H1 (cell line): ENCODE measurements around the gene STX10. TPM values are rescaled to one million over a fixed set of nuclear protein-coding genes. Genes with fewer than 3 reads are reported as not detected.

Experiments used
- CTCF ChIA-PET: fragments of 300-600 bp; sonication (Branson Sonifier 250); formaldehyde crosslinking; loops from one replicate; lab custom pipeline; 2021; ENCODE audit not compliant: partially characterized antibody; lab: Charles Lee
- POLR2A ChIA-PET: fragments of 300-600 bp; sonication (Branson Sonifier 250); formaldehyde crosslinking; loops from one replicate; lab custom pipeline; 2021; ENCODE audit warnings: inconsistent platforms; ENCODE audit not compliant: partially characterized antibody; lab: Charles Lee
- DNase-seq, 2 experiments: peaks; one replicate each; pipeline versions ENCODE4 v3.0.0 to v3.0.0-alpha.2; 2010 to 2022; ENCODE audit warnings: low spot score in 2 of 2, low read depth in 1 of 2, mixed read lengths in 1 of 2
- FAIRE-seq: peaks from 2 replicates; lab custom pipeline; 2011; peaks lifted over from hg19 to GRCh38; lab: Jason Lieb, UNC
- H2AFZ ChIP-seq: 2 replicates; pipeline ENCODE4 v1.8.1; 2012; ENCODE audit warnings: low read length, inconsistent platforms
- H2AK5ac ChIP-seq: 2 replicates; pipeline ENCODE4 v1.6.1; 2013; ENCODE audit warnings: low read depth, low read length
- H2BK120ac ChIP-seq: replicated peaks from 2 replicates; pipeline ENCODE3; 2013; ENCODE audit warnings: low read depth, low read length, inconsistent platforms
- H2BK12ac ChIP-seq: 2 replicates; pipeline ENCODE4 v1.6.1; 2013; ENCODE audit warnings: low read depth, low read length
- H2BK15ac ChIP-seq: 2 replicates; pipeline ENCODE4 v1.6.1; 2013; ENCODE audit warnings: low read length
- H2BK20ac ChIP-seq: 2 replicates; pipeline ENCODE4 v1.6.1; 2013; ENCODE audit warnings: low read length
- H2BK5ac ChIP-seq: 2 replicates; pipeline ENCODE4 v1.6.1; 2013; ENCODE audit warnings: low read depth, low read length
- H3K14ac ChIP-seq: 2 replicates; pipeline ENCODE4 v1.6.1; 2013; ENCODE audit warnings: inconsistent platforms; ENCODE audit not compliant: insufficient read length
- H3K18ac ChIP-seq: 2 replicates; pipeline ENCODE4 v1.6.1; 2013; ENCODE audit warnings: low read length; ENCODE audit errors: extremely low read depth
- H3K23ac ChIP-seq: 2 replicates; pipeline ENCODE4 v1.6.1; 2013; ENCODE audit warnings: inconsistent platforms; ENCODE audit not compliant: insufficient read length
- H3K23me2 ChIP-seq: 2 replicates; pipeline ENCODE4 v1.6.1; 2013; ENCODE audit warnings: low read depth, low read length
- H3K27ac ChIP-seq: 2 replicates; pipeline ENCODE4 v1.6.1; 2011; ENCODE audit warnings: low read depth, low read length, inconsistent platforms
- H3K27me3 ChIP-seq, 4 experiments: replicated peaks in 1 of 4; 1 replicate in 1 of 4; 2 replicates in 3 of 4; pipeline versions ENCODE4 v1.6.1 to v1.8.1; 2011 to 2013; ENCODE audit warnings: low read length in 3 of 4, mild to moderate bottlenecking in 3 of 4, inconsistent platforms in 2 of 4, mixed read lengths in 2 of 4, moderate library complexity in 1 of 4; ENCODE audit not compliant: control insufficient read depth in 3 of 4, insufficient read depth in 3 of 4; ENCODE audit errors: extremely low read depth in 1 of 4
- H3K36me3 ChIP-seq, 4 experiments: 2 replicates each; pipeline versions ENCODE4 v1.6.1 to v1.8.1; 2011 to 2013; ENCODE audit warnings: mild to moderate bottlenecking in 4 of 4, low read length in 3 of 4, moderate library complexity in 2 of 4, control low read depth in 1 of 4, inconsistent platforms in 1 of 4; ENCODE audit not compliant: insufficient read depth in 4 of 4, control insufficient read depth in 2 of 4
- H3K4ac ChIP-seq: replicated peaks from 2 replicates; pipeline ENCODE3; 2013; ENCODE audit warnings: low read length, low read depth, mixed read lengths, inconsistent platforms; ENCODE audit not compliant: insufficient read length
- H3K4me1 ChIP-seq, 4 experiments: replicated peaks in 1 of 4; 1 replicate in 1 of 4; 2 replicates in 3 of 4; pipeline versions ENCODE4 v1.6.1 to v1.8.1; 2011 to 2013; ENCODE audit warnings: low read length in 3 of 4, inconsistent platforms in 2 of 4, mixed read lengths in 1 of 4; ENCODE audit not compliant: insufficient read depth in 4 of 4, control insufficient read depth in 3 of 4
- H3K4me2 ChIP-seq, 2 experiments: 2 replicates each; pipeline versions ENCODE4 v1.6.1 to v1.8.1; 2011 to 2013; ENCODE audit warnings: low read depth in 2 of 2, low read length in 2 of 2, control low read depth in 1 of 2, inconsistent platforms in 1 of 2, mild to moderate bottlenecking in 1 of 2; ENCODE audit not compliant: insufficient read depth in 1 of 2
- H3K4me3 ChIP-seq, 4 experiments: fragments of 200-600, 300-600 bp in 1 of 4; sonication (generic), shearing (Covaris generic), sonication (Bioruptor Twin) in 1 of 4; 2 replicates each; pipeline versions ENCODE4 v1.5.1 to v1.8.1; 2011 to 2016; ENCODE audit warnings: low read length in 4 of 4, low read depth in 3 of 4, control low read depth in 2 of 4, inconsistent platforms in 2 of 4, mild to moderate bottlenecking in 2 of 4, mixed read lengths in 1 of 4, moderate library complexity in 1 of 4; ENCODE audit not compliant: insufficient read depth in 2 of 4; ENCODE audit errors: extremely low read depth in 1 of 4
- H3K56ac ChIP-seq: replicated peaks from 2 replicates; pipeline ENCODE3; 2013; ENCODE audit warnings: low read depth, mild to moderate bottlenecking, mixed read lengths, low read length, inconsistent platforms; ENCODE audit not compliant: insufficient read length
- H3K79me1 ChIP-seq: 2 replicates; pipeline ENCODE4 v1.6.1; 2013; ENCODE audit warnings: low read depth, low read length, control low read depth
- H3K79me2 ChIP-seq, 2 experiments: 2 replicates each; pipeline versions ENCODE4 v1.6.1 to v1.8.1; 2012 to 2013; ENCODE audit warnings: low read length in 2 of 2, mild to moderate bottlenecking in 2 of 2, inconsistent platforms in 1 of 2; ENCODE audit not compliant: insufficient read depth in 2 of 2, control insufficient read depth in 1 of 2
- H3K9ac ChIP-seq, 4 experiments: replicated peaks in 1 of 4; 1 replicate in 1 of 4; 2 replicates in 3 of 4; pipeline versions ENCODE4 v1.6.1 to v1.8.1; 2011 to 2013; ENCODE audit warnings: low read depth in 3 of 4, low read length in 3 of 4, control low read depth in 2 of 4, mild to moderate bottlenecking in 2 of 4, moderate library complexity in 2 of 4, inconsistent platforms in 1 of 4; ENCODE audit errors: extremely low read depth in 1 of 4
- H3K9me3 ChIP-seq, 2 experiments: 2 replicates each; pipeline versions ENCODE4 v1.6.1 to v1.8.1; 2012 to 2013; ENCODE audit warnings: mild to moderate bottlenecking in 2 of 2, moderate library complexity in 2 of 2, control low read depth in 1 of 2, inconsistent platforms in 1 of 2, low read depth in 1 of 2, low read length in 1 of 2, mixed read lengths in 1 of 2; ENCODE audit not compliant: insufficient read depth in 2 of 2
- H4K20me1 ChIP-seq, 2 experiments: replicated peaks in 1 of 2; 2 replicates each; pipeline versions ENCODE3 to v1.8.1; 2011 to 2013; ENCODE audit warnings: inconsistent platforms in 2 of 2, low read length in 2 of 2, mild to moderate bottlenecking in 1 of 2; ENCODE audit not compliant: insufficient read depth in 2 of 2, control insufficient read depth in 1 of 2
- H4K5ac ChIP-seq: 2 replicates; pipeline ENCODE4 v1.6.1; 2013; ENCODE audit warnings: low read length, low read depth, mixed read lengths, inconsistent platforms; ENCODE audit not compliant: insufficient read length
- H4K8ac ChIP-seq: 2 replicates; pipeline ENCODE4 v1.8.0; 2013; ENCODE audit warnings: mild to moderate bottlenecking, moderate library complexity, low read length, inconsistent platforms; ENCODE audit not compliant: insufficient read depth; ENCODE audit errors: extremely low read depth
- H4K91ac ChIP-seq: replicated peaks from 2 replicates; pipeline ENCODE3; 2013; ENCODE audit warnings: low read length, mixed read lengths, inconsistent platforms; ENCODE audit not compliant: insufficient read length
- RNF2 ChIP-seq: fragments of 200-900, 300-1000 bp; sonication (generic); IDR thresholded peaks from 2 replicates; pipeline ENCODE4 v1.7.1; 2016; ENCODE audit warnings: borderline replicate concordance, low read depth, mild to moderate bottlenecking, antibody characterized with exemption, low read length; ENCODE audit not compliant: poor library complexity, severe bottlenecking; ENCODE audit errors: missing control alignments
- SAP30 ChIP-seq: fragments of 300-600 bp; sonication (generic); IDR thresholded peaks from 2 replicates; pipeline ENCODE4 v1.7.1; 2012; ENCODE audit warnings: low read length, moderate library complexity, mild to moderate bottlenecking, inconsistent platforms; ENCODE audit not compliant: insufficient read depth, insufficient replicate concordance
- TEAD4 ChIP-seq: IDR thresholded peaks from 2 replicates; pipeline ENCODE4 v1.6.1; 2012; ENCODE audit warnings: low read depth, low read length, inconsistent platforms, mixed read lengths
- WGBS, 2 experiments: shearing (Covaris generic) in 1 of 2; methylation state at CpG; one replicate each; pipeline versions ENCODE4 v1.1.6 to v1.1.7; 2013 to 2015; ENCODE audit warnings: low lambda C conversion rate in 2 of 2, mixed read lengths in 2 of 2, inconsistent platforms in 1 of 2, low coverage in 1 of 2, missing lambda C conversion rate in 1 of 2; ENCODE audit not compliant: insufficient replicate concordance in 2 of 2, insufficient coverage in 1 of 2, insufficient read length in 1 of 2; ENCODE audit errors: extremely low coverage in 1 of 2, missing lambda C conversion rate in 1 of 2; 5-methylcytosine and 5-hydroxymethylcytosine counted together
- polyA plus RNA-seq, 7 experiments: library from polyadenylated mRNA; depleted of rRNA in 3 of 7; stranded (reverse) in 5 of 7; unstranded in 2 of 7; fragments of >200 nt in 5 of 7; fragments of 200-250 nt in 2 of 7; gene quantifications; 1 replicate in 5 of 7; 2 replicates in 1 of 7; 4 replicates in 1 of 7; pipeline versions ENCODE4 v1.2.1 to v1.2.3, GENCODE V29; 2011 to 2013; ENCODE audit warnings: missing spikeins in 2 of 7, mixed read lengths in 2 of 7
- total RNA-seq: library from RNA; stranded (reverse); fragmentation: NEBNext Ultra II Directional; extraction: Animal tissue kit (Norgen Biotek cat#: 25700); gene quantifications from 2 replicates; pipeline ENCODE4 v1.2.1, GENCODE V29; 2021

STX10 gene
- total and polyA plus RNA-seq, 2 of the 8 experiments (the other 6 are each of a cell fraction or from before 2014, with no cell fraction given): 53.0 to 80.1 TPM

DNA sequence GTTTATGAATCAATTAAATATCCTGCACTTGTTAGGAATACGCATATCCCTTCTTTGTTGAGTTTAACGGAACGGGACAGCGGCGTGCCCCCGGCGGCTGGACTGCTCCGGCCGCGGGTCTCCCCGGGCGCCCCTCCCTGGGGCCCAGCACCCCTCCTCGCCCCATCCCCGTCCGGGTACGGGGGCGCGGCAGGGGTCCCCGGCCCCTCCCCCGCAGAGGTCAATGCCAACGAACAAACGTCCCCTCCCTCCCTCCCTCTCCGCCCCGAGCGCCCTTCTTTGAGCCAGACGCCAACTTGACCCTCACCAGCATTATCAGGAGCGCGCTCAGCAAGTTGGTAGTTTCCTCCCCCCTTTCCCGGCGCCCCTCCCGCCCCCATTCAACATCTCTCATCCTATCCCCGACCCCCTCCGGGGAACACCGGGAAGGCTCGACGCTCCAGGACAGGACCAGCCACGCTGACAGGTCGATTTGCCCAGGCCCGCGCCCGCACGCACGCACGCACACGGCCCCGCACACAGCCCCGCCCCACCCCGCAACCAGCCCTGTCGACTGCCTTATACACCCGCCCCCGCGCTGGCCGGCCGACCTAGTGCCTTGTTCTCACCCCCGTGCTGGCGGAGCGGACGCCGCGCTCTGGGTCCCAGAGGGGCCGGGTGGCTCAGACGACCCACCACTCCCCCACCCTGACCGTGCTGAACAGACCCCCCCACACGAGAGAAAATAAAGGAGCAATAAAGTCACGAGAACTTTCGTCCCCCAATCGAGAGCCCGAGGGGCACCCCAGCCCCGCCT, 52.5 kb downstream of the STX10 start:
- FAIRE-seq (no peak), DNase-seq (peak in 1 of 2 experiments; percentile 62)
- peaks cover 2 to 16% of the 10 kb centered on the region in 2 experiments for H4K20me1 ChIP-seq
- no peak overlapping the region for H2BK15ac ChIP-seq
- H4K8ac ChIP-seq: no peak overlapping the region; the same call in 1 of the 2 replicates
- H3K4ac ChIP-seq: no peak overlapping the region
- H2AK5ac ChIP-seq: no peak overlapping the region
- WGBS, 2 experiments: 7% methylated on average over 7 of the region's 69 CpGs; no CpG with 5 or more reads in 1 of the 2 experiments
- no peak overlapping the region for H3K14ac ChIP-seq
- H3K56ac ChIP-seq: no peak overlapping the region
- H3K36me3 ChIP-seq: no peaks in the 10 kb centered on the region
- H3K79me2 ChIP-seq: no peaks in the 10 kb centered on the region
- no peak overlapping the region for H2BK20ac ChIP-seq
- no peak overlapping the region for H3K9ac ChIP-seq
- POLR2A ChIA-PET: interaction anchor here (1.6 to 1.8 kb wide), 2 partner anchors 84 to 207 kb away, joined by 4 to 7 read pairs; partner anchors contain the start of gene GCDH
- CTCF ChIA-PET: interaction anchor here (4.2 to 48.8 kb wide), 5 partner anchors 19 to 119 kb away, joined by 38 to 1145 read pairs (median 141); no protein-coding TSS in a partner anchor
- H3K4me3 ChIP-seq: peak overlapping the region in 1 of 4 experiments; percentile 58; a peak in 2 of 8 replicates
- H3K27ac ChIP-seq: no peak overlapping the region
- H3K79me1 ChIP-seq: no peaks in the 10 kb centered on the region
- peaks cover 33 to 92% (median 75%) of the 10 kb centered on the region in 4 experiments for H3K27me3 ChIP-seq
- no peak overlapping the region for H2BK5ac ChIP-seq
- peak overlapping the region; percentile 28 to 85 for H3K4me2 ChIP-seq
- H2BK12ac ChIP-seq: no peak overlapping the region
- no peaks in the 10 kb centered on the region for H3K9me3 ChIP-seq
- peaks cover 6% of the 10 kb centered on the region; the same call in 1 of the 2 replicates for H3K23me2 ChIP-seq
- no peak overlapping the region for H4K91ac ChIP-seq
- no peak overlapping the region for H2BK120ac ChIP-seq
- no peak overlapping the region for H4K5ac ChIP-seq
- H2AFZ ChIP-seq: no peak overlapping the region
- H3K4me1 ChIP-seq: peaks cover 0 to 23% (median 10%) of the 10 kb centered on the region in 4 experiments; a peak in 5 of 7 replicates
- TF ChIP-seq RNF2: peak; percentile 12
- TF ChIP-seq SAP30: no peak
- TF ChIP-seq TEAD4: no peak
- TF ChIP-seq, all 59 proteins: peak for 1
- Histone ChIP-seq H3K23ac (no peak overlapping the region), H3K18ac (no peak overlapping the region)
